HepG2 (cell line): ENCODE measurements around the gene PLK5. TPM values are rescaled to one million over a fixed set of nuclear protein-coding genes. Genes with fewer than 3 reads are reported as not detected.

ENCODE experiments used
- ATAC-seq: fragments of 200-7000 bp; cut with Tn5 transposase; 3 replicates; pipeline ENCODE4 v1.9.1; 2020; ENCODE audit warnings: mild to moderate bottlenecking, moderate library complexity
- BruUV-seq: library from RNA; stranded (reverse); fragments of 400-500 nt; replicated peaks from 2 replicates; lab custom pipeline; 2021; lab: Mats Ljungman, UMichigan
- CTCF ChIA-PET: fragments of 300-600 bp; formaldehyde crosslinking; extraction: SDS; loops from one replicate; lab custom pipeline; 2021; ENCODE audit warnings: low total read pairs, inconsistent platforms, low intra/inter-chr PET ratio; lab: Yijun Ruan, JAX
- POLR2A ChIA-PET: fragments of 350-600 bp; sonication (Branson Sonifier 250); formaldehyde crosslinking; loops from one replicate; lab custom pipeline; 2020; ENCODE audit warnings: antibody characterized with exemption, inconsistent platforms; lab: Yijun Ruan, JAX
- DNase-seq: peaks from one replicate; pipeline ENCODE4 v3.0.0-alpha.2; 2015; ENCODE audit warnings: low spot score
- FAIRE-seq: peaks from 3 replicates; lab custom pipeline; 2011; peaks lifted over from hg19 to GRCh38; lab: Jason Lieb, UNC
- H2AFZ ChIP-seq: one replicate; pipeline ENCODE4 v1.6.1; 2011; ENCODE audit warnings: low read length, inconsistent platforms
- H3K27ac ChIP-seq: fragments of 300-600 bp; 3 replicates; pipeline ENCODE4 v1.8.0; 2011; ENCODE audit warnings: mixed run types, mild to moderate bottlenecking, mixed read lengths, low read length, inconsistent platforms; ENCODE audit not compliant: insufficient read depth; ENCODE audit errors: extremely low read length
- H3K27me3 ChIP-seq, 2 experiments: fragments of 200-600 bp in 1 of 2; 2 replicates in 1 of 2; 3 replicates in 1 of 2; pipeline versions ENCODE4 v1.6.0 to v1.8.0; 2011; ENCODE audit warnings: low read length in 2 of 2, mild to moderate bottlenecking in 2 of 2, moderate library complexity in 2 of 2, inconsistent platforms in 1 of 2; ENCODE audit not compliant: insufficient read depth in 2 of 2, control insufficient read depth in 1 of 2
- H3K36me3 ChIP-seq, 2 experiments: fragments of 200-600 bp in 1 of 2; replicated peaks in 1 of 2; 2 replicates in 1 of 2; 3 replicates in 1 of 2; pipeline versions ENCODE4 v1.5.1 to v1.8.0; 2011; ENCODE audit warnings: low read length in 2 of 2, inconsistent platforms in 1 of 2; ENCODE audit not compliant: insufficient read depth in 2 of 2, control insufficient read depth in 1 of 2
- H3K4me1 ChIP-seq: 2 replicates; pipeline ENCODE4 v1.5.1; 2012; ENCODE audit warnings: low read length, inconsistent platforms; ENCODE audit not compliant: insufficient read depth
- H3K4me2 ChIP-seq: 2 replicates; pipeline ENCODE4 v1.6.0; 2011; ENCODE audit warnings: low read depth, low read length, inconsistent platforms
- H3K4me3 ChIP-seq, 3 experiments: fragments of 200-600 bp in 1 of 3; sonication (generic), shearing (Covaris generic) in 1 of 3; replicated peaks in 1 of 3; 2 replicates each; pipeline ENCODE4 v1.5.1; 2011 to 2016; ENCODE audit warnings: low read length in 3 of 3, inconsistent platforms in 2 of 3, low read depth in 2 of 3, mild to moderate bottlenecking in 2 of 3, control low read depth in 1 of 3, mixed read lengths in 1 of 3; ENCODE audit not compliant: insufficient read depth in 1 of 3
- H3K79me2 ChIP-seq: one replicate; pipeline ENCODE4 v1.6.1; 2011; ENCODE audit warnings: low read length, inconsistent platforms; ENCODE audit not compliant: insufficient read depth
- H3K9ac ChIP-seq: 2 replicates; pipeline ENCODE4 v1.6.0; 2011; ENCODE audit warnings: mild to moderate bottlenecking, low read depth, low read length, inconsistent platforms; ENCODE audit not compliant: insufficient read depth
- H3K9me3 ChIP-seq: 2 replicates; pipeline ENCODE4 v1.5.1; 2012; ENCODE audit warnings: mild to moderate bottlenecking, low read length
- H4K20me1 ChIP-seq: 2 replicates; pipeline ENCODE4 v1.6.0; 2011; ENCODE audit warnings: inconsistent platforms, mild to moderate bottlenecking, low read length, moderate library complexity; ENCODE audit not compliant: insufficient read depth
- AKNA ChIP-seq: sonication (generic); formaldehyde crosslinking; IDR thresholded peaks from 2 replicates; pipeline ENCODE4 v1.4.0; 2020; ENCODE audit warnings: missing genetic modification reagents, borderline replicate concordance
- CSRNP1 ChIP-seq: sonication (generic); formaldehyde crosslinking; IDR thresholded peaks from 2 replicates; pipeline ENCODE4 v1.8.1; 2023; ENCODE audit warnings: mild to moderate bottlenecking, missing genetic modification reagents
- HNRNPK ChIP-seq: fragments of 200-400 bp; formaldehyde crosslinking; IDR thresholded peaks from 2 replicates; pipeline ENCODE4 v1.6.1; 2018; ENCODE audit warnings: low read length, low read depth, moderate library complexity, mild to moderate bottlenecking; ENCODE audit not compliant: poor library complexity, severe bottlenecking
- HOXA9 ChIP-seq: sonication (generic); formaldehyde crosslinking; IDR thresholded peaks from 2 replicates; pipeline ENCODE4 v1.8.1; 2022; ENCODE audit warnings: missing genetic modification reagents, mild to moderate bottlenecking, moderate library complexity, borderline replicate concordance
- MXI1 ChIP-seq: IDR thresholded peaks from 3 replicates; pipeline ENCODE4 v1.6.1; 2012; ENCODE audit warnings: low read depth, low read length, inconsistent platforms, borderline replicate concordance
- TEAD3 ChIP-seq: optimal IDR thresholded peaks from 2 replicates; pipeline ENCODE3; 2016; ENCODE audit warnings: borderline replicate concordance
- ZGPAT ChIP-seq: IDR thresholded peaks from 2 replicates; pipeline ENCODE4 v1.6.1; 2016; ENCODE audit warnings: mild to moderate bottlenecking
- ZNF225 ChIP-seq: sonication (generic); formaldehyde crosslinking; IDR thresholded peaks from 2 replicates; pipeline ENCODE4 v1.4.0; 2020; ENCODE audit warnings: mild to moderate bottlenecking, missing genetic modification reagents
- ZNF256 ChIP-seq: sonication (generic); formaldehyde crosslinking; conservative IDR thresholded peaks from 2 replicates; pipeline ENCODE4 v1.4.0; 2020; ENCODE audit warnings: missing genetic modification reagents
- ZNF740 ChIP-seq: sonication (generic); formaldehyde crosslinking; IDR thresholded peaks from 2 replicates; pipeline ENCODE4 v1.4.0; 2020; ENCODE audit warnings: missing genetic modification reagents
- WGBS: methylation state at CpG from one replicate; pipeline ENCODE4 v1.1.6; 2017; ENCODE audit warnings: low lambda C conversion rate; 5-methylcytosine and 5-hydroxymethylcytosine counted together
- in situ Hi-C: cut with HindIII; loops from 2 replicates; pipeline ENCODE4 v1.10.0; 2017; ENCODE audit warnings: low pct_unique_long_range_greater_than_20kb; ENCODE audit not compliant: extremely low pct_ligation_motif_present
- intact Hi-C: fragments of 100-400 bp; cut with micrococcal nuclease; formaldehyde crosslinking; loops from one replicate; pipeline ENCODE4 v1.10.0; 2022; ENCODE audit not compliant: unreplicated experiment
- polyA plus RNA-seq, 8 experiments: library from polyadenylated mRNA; depleted of rRNA in 3 of 8; stranded (reverse) in 7 of 8; unstranded in 1 of 8; fragments of >200 nt; fragmentation: Illumina TruSeq in 4 of 8; extraction: Trizol in 4 of 8; gene quantifications; 2 replicates each; pipeline versions ENCODE4 v1.2.1 to v1.2.3, GENCODE V29; 2011 to 2016; ENCODE audit warnings: low read depth in 4 of 8, missing spikeins in 1 of 8, mixed read lengths in 1 of 8; ENCODE audit not compliant: insufficient read depth in 1 of 8
- total RNA-seq, 5 experiments: library from RNA; depleted of rRNA; stranded (reverse); fragments of >200 nt; fragmentation: Illumina TruSeq; extraction: Trizol; gene quantifications; 2 replicates each; pipeline ENCODE4 v1.2.3, GENCODE V29; 2016; ENCODE audit warnings: low read depth in 1 of 5

The PLK5 gene
- total and polyA plus RNA-seq, 2 of the 13 experiments (the other 11 are each of a cell fraction or from before 2014, with no cell fraction given): not detected

GRCh38 chr19:1490311-1491113 is 33.4 kb upstream of the PLK5 start, which contains the start of gene PCSK4 (continued):
- no peak for TF ChIP-seq CSRNP1 (CRISPR knock-in tag)
- TF ChIP-seq ZGPAT (CRISPR knock-in tag): peak; percentile 65; the same call in 1 of the 2 replicates

- FAIRE-seq (no peak), ATAC-seq (peak; percentile 3; the same call in 2 of the 3 replicates), DNase-seq (no peak)
- ChIA-PET CTCF (no interaction called here), POLR2A (interaction anchor here (0.6 to 3.6 kb wide), 13 partner anchors 10 to 222 kb away, joined by 3 to 34 read pairs (median 4); partner anchors contain the start of gene CIRBP)
- peak within 1 kb of the TSS; percentile 68 for H3K27ac ChIP-seq
- WGBS: under 1% methylated on average over 24 of the region's 73 CpGs
- H3K9me3 ChIP-seq: no peaks in the 10 kb centered on the region
- H3K9ac ChIP-seq: peak within 1 kb of the TSS; percentile 77
- H3K27me3 ChIP-seq: no peaks in the 10 kb centered on the region
- in situ Hi-C loops (no loop called here), intact Hi-C loops (no loop called here)
- TSS peak; percentile 63 for BruUV-seq
- peak within 1 kb of the TSS; percentile 94 for H3K4me2 ChIP-seq
- peak within 1 kb of the TSS; percentile 72 to 85 (median 77) for H3K4me3 ChIP-seq
- peak within 1 kb of the TSS; percentile 79 for H2AFZ ChIP-seq
- peaks cover 46% of the 10 kb centered on the region for H3K4me1 ChIP-seq
- H3K79me2 ChIP-seq: peaks cover 6% of the 10 kb centered on the region
- H4K20me1 ChIP-seq: no peaks in the 10 kb centered on the region
- H3K36me3 ChIP-seq: no peaks in the 10 kb centered on the region
- TF ChIP-seq ZNF256 (peak; percentile 78; the same call in 1 of the 2 replicates), ZNF740 (CRISPR knock-in tag) (no peak), AKNA (no peak), ZNF225 (CRISPR knock-in tag) (peak; percentile 60; the same call in 1 of the 2 replicates), TEAD3 (CRISPR knock-in tag) (no peak), MXI1 (peak; percentile 74; the same call in 1 of the 3 replicates), HOXA9 (CRISPR knock-in tag) (no peak), HNRNPK (peak; percentile 6)
Observed at GRCh38 chr19:1491114-1491848, 32.6 kb upstream of the PLK5 start, which contains the start of gene REEP6. TSS of gene REEP6 (plus strand) at chr19:1491181. CDS start at chr19:1491270, 89 bp downstream.
